OCI-LY7 (cell line): Measurements from ENCODE around the gene REV3L. TPM values are rescaled to one million over a fixed set of nuclear protein-coding genes. Genes with fewer than 3 reads are reported as not detected.

Experiments used
- BruUV-seq: library from RNA; stranded (reverse); fragments of 400-500 nt; replicated peaks from 2 replicates; lab custom pipeline; 2021; lab: Mats Ljungman, UMichigan
- CTCF ChIA-PET: fragments of 300-600 bp; sonication (Branson Sonifier 250); formaldehyde crosslinking; loops from one replicate; lab custom pipeline; 2022; ENCODE audit warnings: antibody characterized with exemption; ENCODE audit not compliant: unreplicated experiment; lab: Charles Lee
- POLR2A ChIA-PET: fragments of 300-600 bp; sonication (Branson Sonifier 250); formaldehyde crosslinking; loops from one replicate; lab custom pipeline; 2022; ENCODE audit warnings: antibody characterized with exemption; lab: Charles Lee
- DNase-seq: peaks from one replicate; pipeline ENCODE4 v3.0.0-alpha.2; 2015; ENCODE audit warnings: low spot score
- H2AFZ ChIP-seq: fragments of 200-600 bp; sonication (generic), shearing (Covaris generic); 2 replicates; pipeline ENCODE4 v1.6.1; 2014; ENCODE audit warnings: mild to moderate bottlenecking, antibody characterized with exemption, low read length, moderate library complexity
- H3K27ac ChIP-seq: fragments of 200-600 bp; sonication (generic); 2 replicates; pipeline ENCODE4 v1.5.1; 2014; ENCODE audit warnings: mixed run types, low read depth, mild to moderate bottlenecking, moderate library complexity, low read length, inconsistent platforms; ENCODE audit not compliant: poor library complexity, severe bottlenecking
- H3K36me3 ChIP-seq: fragments of 200-600 bp; sonication (generic); 2 replicates; pipeline ENCODE4 v1.6.1; 2014; ENCODE audit warnings: mild to moderate bottlenecking, antibody characterized with exemption, low read length, moderate library complexity, mixed read lengths; ENCODE audit not compliant: insufficient read depth
- H3K4me1 ChIP-seq: fragments of 200-600 bp; sonication (generic); 2 replicates; pipeline ENCODE4 v1.5.1; 2014; ENCODE audit warnings: mild to moderate bottlenecking, low read length; ENCODE audit not compliant: insufficient read depth, poor library complexity, severe bottlenecking
- H3K4me2 ChIP-seq: fragments of 200-600 bp; sonication (generic); 2 replicates; pipeline ENCODE4 v1.6.1; 2014; ENCODE audit warnings: mild to moderate bottlenecking, low read length
- H3K4me3 ChIP-seq: fragments of 200-600 bp; sonication (generic); 2 replicates; pipeline ENCODE4 v1.5.1; 2014; ENCODE audit warnings: mild to moderate bottlenecking, low read depth, low read length; ENCODE audit not compliant: poor library complexity, severe bottlenecking
- H3K79me2 ChIP-seq: fragments of 200-600 bp; sonication (generic); 2 replicates; pipeline ENCODE4 v1.6.1; 2016; ENCODE audit warnings: low read depth, mild to moderate bottlenecking, low read length, moderate library complexity, mixed read lengths; ENCODE audit not compliant: insufficient read depth
- H3K9me2 ChIP-seq: fragments of 200-600 bp; sonication (generic); 2 replicates; pipeline ENCODE4 v1.6.1; 2016; ENCODE audit warnings: mild to moderate bottlenecking, low read length, mixed read lengths; ENCODE audit not compliant: insufficient read depth
- H3K9me3 ChIP-seq: fragments of 200-600 bp; sonication (generic); 2 replicates; pipeline ENCODE4 v1.6.1; 2014; ENCODE audit warnings: mild to moderate bottlenecking, mixed run types, low read length, mixed read lengths
- H4K20me1 ChIP-seq: fragments of 200-600 bp; sonication (generic); 2 replicates; pipeline ENCODE4 v1.6.1; 2014; ENCODE audit warnings: mild to moderate bottlenecking, antibody characterized with exemption, low read length, moderate library complexity, mixed read lengths; ENCODE audit not compliant: insufficient read depth
- CTCF ChIP-seq: fragments of 200-600 bp; sonication (generic); conservative IDR thresholded peaks from 2 replicates; pipeline ENCODE4 v1.5.1; 2014; ENCODE audit warnings: mild to moderate bottlenecking, antibody characterized with exemption, low read length, moderate library complexity, mixed read lengths
- EZH2phosphoT487 ChIP-seq: fragments of 200-600 bp; sonication (generic); IDR thresholded peaks from 2 replicates; pipeline ENCODE4 v1.6.1; 2018; ENCODE audit warnings: low read depth, borderline replicate concordance, mild to moderate bottlenecking, mixed run types, antibody characterized with exemption, low read length, moderate library complexity, mixed read lengths
- intact Hi-C: fragments of 100-400 bp; cut with micrococcal nuclease; formaldehyde crosslinking; loops from one replicate; pipeline ENCODE4 v1.10.0; 2022; ENCODE audit not compliant: unreplicated experiment
- total RNA-seq, 2 experiments: library from RNA; depleted of rRNA in 1 of 2; stranded (reverse); fragments of >200 nt in 1 of 2; shearing (Covaris generic) in 1 of 2; gene quantifications; 2 replicates each; pipeline ENCODE4 v1.2.3, GENCODE V29; 2014 to 2022

REV3L gene
- total RNA-seq, 2 experiments from 2014 or later, result 24.8 to 33.4 TPM

- Histone ChIP-seq H3K4me1 (no peaks in the 10 kb centered on the region), H2AFZ (no peak overlapping the region), H3K36me3 (peaks cover 89% of the 10 kb centered on the region), H3K9me3 (no peaks in the 10 kb centered on the region), H4K20me1 (no peaks in the 10 kb centered on the region), H3K9me2 (no peaks in the 10 kb centered on the region), H3K4me3 (no peak overlapping the region), H3K4me2 (no peak overlapping the region), H3K79me2 (no peaks in the 10 kb centered on the region), H3K27ac (no peak overlapping the region)
- ChIA-PET CTCF (no interaction called here), POLR2A (no interaction called here)
- DNase-seq, result no peak
- TF ChIP-seq CTCF (no peak), EZH2phosphoT487 (no peak)
- BruUV-seq, result no TSS peak
- intact Hi-C loops, result no loop called here
Measured at GRCh38 chr6:111347589-111347988, 135.4 kb downstream of the REV3L start.

- Histone ChIP-seq H3K4me1 (no peaks in the 10 kb centered on the region), H3K4me3 (no peak overlapping the region), H4K20me1 (no peaks in the 10 kb centered on the region), H3K79me2 (no peaks in the 10 kb centered on the region), H3K9me2 (no peaks in the 10 kb centered on the region), H3K9me3 (no peaks in the 10 kb centered on the region), H2AFZ (no peak overlapping the region), H3K36me3 (peaks cover 60% of the 10 kb centered on the region), H3K4me2 (no peak overlapping the region), H3K27ac (no peak overlapping the region)
- no peak for TF ChIP-seq EZH2phosphoT487
- no peak for TF ChIP-seq CTCF
- BruUV-seq, result no TSS peak
- intact Hi-C loops, result no loop called here
- ChIA-PET CTCF (no interaction called here), POLR2A (no interaction called here)
- no peak for DNase-seq
Measured at GRCh38 chr6:111342913-111343312, 140.1 kb downstream of the REV3L start.

- H3K4me3 ChIP-seq, result no peak overlapping the region
- no peak overlapping the region for H3K27ac ChIP-seq
- no peak overlapping the region for H2AFZ ChIP-seq
- no peaks in the 10 kb centered on the region for H3K9me3 ChIP-seq
- H3K79me2 ChIP-seq, result no peaks in the 10 kb centered on the region
- no TSS peak for BruUV-seq
- ChIA-PET POLR2A (no interaction called here), CTCF (no interaction called here)
- no peak for DNase-seq
- H3K4me2 ChIP-seq, result no peak overlapping the region
- peaks cover 54% of the 10 kb centered on the region for H3K36me3 ChIP-seq
- intact Hi-C loops, result no loop called here
- TF ChIP-seq CTCF (no peak), EZH2phosphoT487 (no peak)
- no peaks in the 10 kb centered on the region for H3K9me2 ChIP-seq
- no peaks in the 10 kb centered on the region for H3K4me1 ChIP-seq
- no peaks in the 10 kb centered on the region for H4K20me1 ChIP-seq
Measured at GRCh38 chr6:111339294-111339693, 143.7 kb downstream of the REV3L start.
